Muscle layer of colon (tissue), 2 donors: Measurements from ENCODE around the gene ERICH4.
"Not testable (repeated sequence)": the region's sequence is repeated elsewhere in the genome, so short reads cannot be mapped to it uniquely, and the experiment has no call there.

Source experiments
- H3K27ac ChIP-seq: one replicate; pipeline ENCODE4 v1.7.0; 2013; ENCODE audit warnings: low read depth, mild to moderate bottlenecking, low read length, moderate library complexity
- H3K27me3 ChIP-seq, 2 donors: one replicate each; pipeline ENCODE4 v1.7.0; 2013; ENCODE audit warnings: low read length in 2 of 2, mild to moderate bottlenecking in 2 of 2; ENCODE audit not compliant: insufficient read depth in 2 of 2, control insufficient read depth in 1 of 2
- H3K36me3 ChIP-seq: one replicate; pipeline ENCODE4 v1.7.0; 2013; ENCODE audit warnings: mild to moderate bottlenecking, low read length; ENCODE audit not compliant: insufficient read depth
- H3K4me1 ChIP-seq: one replicate; pipeline ENCODE4 v1.7.0; 2013; ENCODE audit warnings: mild to moderate bottlenecking, low read length; ENCODE audit not compliant: insufficient read depth
- H3K4me3 ChIP-seq, 2 donors: one replicate each; pipeline ENCODE4 v1.7.0; 2013; ENCODE audit warnings: low read length in 2 of 2, low read depth in 1 of 2, mild to moderate bottlenecking in 1 of 2, moderate library complexity in 1 of 2
- H3K9ac ChIP-seq: one replicate; pipeline ENCODE4 v1.7.0; 2013; ENCODE audit warnings: low read length
- H3K9me3 ChIP-seq: one replicate; pipeline ENCODE4 v1.7.0; 2013; ENCODE audit warnings: mild to moderate bottlenecking, low read length
- donor health status: abdominal sarcoma.
- donor health status: Adenocarcinoma of cecum.

Gene ERICH4

GRCh38 chr19:41456342-41456918 lies 13.5 kb downstream of the ERICH4 start:
- H3K4me1 ChIP-seq: no peaks in the 10 kb centered on the region
- H3K4me3 ChIP-seq: no peak overlapping the region
- no peaks in the 10 kb centered on the region for H3K36me3 ChIP-seq
- H3K27ac ChIP-seq: no peak overlapping the region
- H3K27me3 ChIP-seq: no peaks in the 10 kb centered on the region
- H3K9ac ChIP-seq: no peak overlapping the region
- no peaks in the 10 kb centered on the region for H3K9me3 ChIP-seq

GRCh38 chr19:41457241-41457640 lies 14.3 kb downstream of the ERICH4 start:
- Histone ChIP-seq H3K27ac (no peak overlapping the region), H3K9me3 (no peaks in the 10 kb centered on the region), H3K4me1 (no peaks in the 10 kb centered on the region), H3K9ac (no peak overlapping the region), H3K36me3 (no peaks in the 10 kb centered on the region), H3K27me3 (no peaks in the 10 kb centered on the region), H3K4me3 (no peak overlapping the region)

- Histone ChIP-seq H3K27ac (no peak overlapping the region), H3K9ac (no peak overlapping the region), H3K27me3 (peaks cover 0 to 5% of the 10 kb centered on the region in 2 donors), H3K4me1 (no peaks in the 10 kb centered on the region), H3K4me3 (no peak overlapping the region), H3K9me3 (no peaks in the 10 kb centered on the region), H3K36me3 (no peaks in the 10 kb centered on the region)
These were observed 19.5 kb downstream of the ERICH4 start for GRCh38 chr19:41462497-41462896.

- not testable (repeated sequence) for H3K9ac ChIP-seq, H3K36me3 ChIP-seq, H3K27ac ChIP-seq, H3K4me3 ChIP-seq, H3K9me3 ChIP-seq, H3K4me1 ChIP-seq, H3K27me3 ChIP-seq
These were observed 20.6 kb downstream of the ERICH4 start for GRCh38 chr19:41463257-41464256.

- no peak overlapping the region for H3K27ac ChIP-seq
- H3K4me1 ChIP-seq: no peaks in the 10 kb centered on the region
- H3K9ac ChIP-seq: no peak overlapping the region
- H3K27me3 ChIP-seq: peaks cover 8 to 11% of the 10 kb centered on the region in 2 donors
- H3K36me3 ChIP-seq: no peaks in the 10 kb centered on the region
- H3K4me3 ChIP-seq: no peak overlapping the region
- no peaks in the 10 kb centered on the region for H3K9me3 ChIP-seq
These were observed 33.6 kb downstream of the ERICH4 start for GRCh38 chr19:41476583-41476982.

GRCh38 chr19:41478171-41478570 lies 35.2 kb downstream of the ERICH4 start:
- Histone ChIP-seq H3K27ac (no peak overlapping the region), H3K4me3 (no peak overlapping the region), H3K36me3 (no peaks in the 10 kb centered on the region), H3K9ac (no peak overlapping the region), H3K9me3 (no peaks in the 10 kb centered on the region), H3K4me1 (no peaks in the 10 kb centered on the region), H3K27me3 (peaks cover 7 to 8% of the 10 kb centered on the region in 2 donors)

- Histone ChIP-seq H3K4me1 (no peaks in the 10 kb centered on the region), H3K27ac (no peak overlapping the region), H3K9me3 (no peaks in the 10 kb centered on the region), H3K36me3 (no peaks in the 10 kb centered on the region), H3K9ac (no peak overlapping the region), H3K27me3 (no peaks in the 10 kb centered on the region), H3K4me3 (no peak overlapping the region)
These were observed 36.2 kb downstream of the ERICH4 start for GRCh38 chr19:41478875-41479756.

GRCh38 chr19:41479757-41480191 lies 36.8 kb downstream of the ERICH4 start:
- no peak overlapping the region for H3K4me3 ChIP-seq
- no peaks in the 10 kb centered on the region for H3K9me3 ChIP-seq
- H3K36me3 ChIP-seq: no peaks in the 10 kb centered on the region
- no peak overlapping the region for H3K9ac ChIP-seq
- H3K27ac ChIP-seq: no peak overlapping the region
- no peaks in the 10 kb centered on the region for H3K4me1 ChIP-seq
- no peaks in the 10 kb centered on the region for H3K27me3 ChIP-seq

- Histone ChIP-seq H3K9ac (no peak overlapping the region), H3K27ac (no peak overlapping the region), H3K27me3 (no peaks in the 10 kb centered on the region), H3K36me3 (no peaks in the 10 kb centered on the region), H3K4me1 (no peaks in the 10 kb centered on the region), H3K9me3 (no peaks in the 10 kb centered on the region), H3K4me3 (no peak overlapping the region)
These were observed 37.4 kb downstream of the ERICH4 start for GRCh38 chr19:41480336-41480735.

- Histone ChIP-seq H3K9me3 (no peaks in the 10 kb centered on the region), H3K27me3 (no peaks in the 10 kb centered on the region), H3K4me3 (no peak overlapping the region), H3K27ac (no peak overlapping the region), H3K4me1 (no peaks in the 10 kb centered on the region), H3K36me3 (no peaks in the 10 kb centered on the region), H3K9ac (no peak overlapping the region)
These were observed 41.9 kb downstream of the ERICH4 start for GRCh38 chr19:41484822-41485221.

GRCh38 chr19:41486953-41487352 lies 44.0 kb downstream of the ERICH4 start:
- H3K4me1 ChIP-seq, H3K36me3 ChIP-seq, H3K9ac ChIP-seq, H3K9me3 ChIP-seq, H3K27me3 ChIP-seq, H3K27ac ChIP-seq, H3K4me3 ChIP-seq: not testable (repeated sequence)
